ENCODE data around the gene ARAP2.

The ARAP2 gene

DNA sequence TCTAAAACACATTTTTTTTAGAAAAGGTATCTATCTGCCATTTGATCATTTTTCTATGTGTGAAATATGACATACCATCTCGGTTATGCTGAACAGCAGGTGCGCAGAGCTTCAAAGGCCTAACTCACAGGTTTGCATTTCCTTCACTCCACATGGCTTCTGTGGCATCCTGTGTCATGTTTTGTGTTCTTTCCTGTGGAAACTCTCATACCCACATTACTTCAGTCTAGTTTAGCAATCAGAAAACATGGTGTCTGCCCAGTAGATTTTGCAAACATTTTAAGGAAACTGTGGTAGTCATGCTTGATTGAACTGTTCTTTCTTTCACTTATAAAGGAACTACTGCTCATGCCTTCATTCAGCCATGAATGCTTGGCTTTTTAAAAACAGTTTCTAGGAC is 11.3 kb upstream of the ARAP2 start:
- no peak for DNase-seq

DNA sequence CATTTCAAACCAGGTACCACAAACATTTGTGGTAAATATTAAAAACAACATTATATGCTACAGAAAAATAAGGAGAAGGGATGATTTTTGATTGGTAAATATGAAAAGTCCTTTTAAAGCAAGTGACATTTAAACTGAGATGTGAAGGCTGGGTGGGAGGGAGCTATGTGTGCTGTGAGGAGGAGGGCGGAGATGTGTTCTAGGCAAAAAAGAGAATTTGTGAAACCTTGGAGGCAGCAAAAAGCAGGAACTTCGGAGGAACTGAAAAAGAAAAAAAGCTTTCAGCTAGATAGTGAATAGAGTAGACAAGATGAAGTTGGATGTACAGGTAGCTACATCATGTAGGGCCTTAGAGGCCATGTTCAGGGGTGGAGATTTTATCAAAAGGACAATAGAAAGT is 10.1 kb upstream of the ARAP2 start:
- DNase-seq, result no peak

DNA sequence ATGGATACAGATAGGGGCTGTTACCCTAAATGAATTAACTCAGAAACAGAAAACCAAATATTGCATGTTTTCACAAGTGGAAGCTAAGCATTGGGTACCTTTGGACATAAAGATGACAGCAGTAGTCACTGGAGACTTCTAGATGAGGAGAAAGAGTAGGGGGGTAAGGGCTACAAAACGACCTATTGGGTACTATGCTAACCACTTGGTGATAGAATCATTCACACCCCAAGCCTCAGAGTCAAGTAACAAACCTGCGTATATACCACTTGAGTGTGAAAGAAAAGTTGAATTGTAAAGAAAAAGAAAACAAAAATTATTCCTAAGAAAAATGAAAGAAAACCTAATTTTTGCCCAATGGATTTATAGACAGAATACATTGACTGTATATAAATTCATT is 7.7 kb upstream of the ARAP2 start:
- no peak for DNase-seq

DNA sequence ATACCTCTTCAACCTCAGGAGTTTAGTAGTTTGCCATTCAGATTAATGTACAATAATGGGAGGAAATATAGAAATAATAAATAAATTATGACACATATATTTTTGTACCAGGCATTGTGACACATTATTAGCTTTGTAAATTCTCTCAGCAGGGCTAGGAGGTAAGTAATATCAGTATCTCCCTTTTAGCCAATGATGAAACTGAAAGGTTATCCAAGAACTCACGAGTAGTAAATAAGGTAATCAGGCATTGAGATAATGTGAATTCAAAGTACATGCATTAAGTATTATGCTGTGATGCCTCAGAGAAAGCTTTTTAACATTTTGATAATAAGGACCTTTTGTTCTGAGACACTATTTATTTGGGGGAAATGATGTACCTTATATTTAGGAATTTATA is 5.3 kb upstream of the ARAP2 start:
- no peak for DNase-seq

DNA sequence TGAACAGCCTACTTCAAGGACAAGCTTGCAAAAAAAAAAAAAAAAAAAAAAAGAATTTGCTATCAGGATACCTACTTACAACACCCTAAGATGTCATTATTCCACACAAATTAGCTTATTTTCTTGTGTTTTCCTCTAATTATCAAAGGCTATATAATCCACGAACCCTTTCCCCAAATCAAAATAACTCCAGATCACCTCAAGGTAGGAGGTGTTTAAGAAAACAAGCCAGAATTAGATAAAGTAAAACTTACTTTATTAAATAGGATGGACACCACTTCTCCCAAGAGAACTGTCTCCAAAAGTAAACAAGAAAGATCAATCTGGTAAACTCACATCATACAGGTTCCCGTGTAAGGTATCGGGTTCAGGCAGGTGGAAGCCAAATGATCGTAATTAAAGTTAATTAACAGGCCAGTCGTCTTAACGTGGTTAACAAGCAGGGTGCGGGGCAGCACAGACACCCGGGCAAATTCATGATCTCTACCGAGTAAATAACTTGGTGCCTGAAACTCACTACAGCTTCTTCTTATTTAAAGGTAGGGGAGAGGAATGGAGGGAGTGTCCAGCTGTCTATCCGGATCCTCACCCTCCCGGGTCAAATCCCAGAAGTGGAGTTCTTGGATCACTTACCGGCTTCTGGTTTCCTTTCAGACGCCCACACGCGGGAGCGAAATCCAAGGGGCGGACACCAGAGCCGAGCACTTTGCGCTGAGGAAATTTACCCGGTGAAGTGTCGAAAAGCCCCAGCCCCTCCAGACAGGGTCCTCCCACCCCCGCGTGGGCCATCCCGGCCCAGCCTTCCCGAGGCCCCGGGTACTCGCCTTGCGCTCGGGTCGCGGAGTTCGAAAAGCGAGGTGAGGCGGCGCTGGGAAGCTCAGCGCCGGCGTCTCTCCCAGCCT is 708 bp downstream of the ARAP2 start:
- no peak for DNase-seq

DNA sequence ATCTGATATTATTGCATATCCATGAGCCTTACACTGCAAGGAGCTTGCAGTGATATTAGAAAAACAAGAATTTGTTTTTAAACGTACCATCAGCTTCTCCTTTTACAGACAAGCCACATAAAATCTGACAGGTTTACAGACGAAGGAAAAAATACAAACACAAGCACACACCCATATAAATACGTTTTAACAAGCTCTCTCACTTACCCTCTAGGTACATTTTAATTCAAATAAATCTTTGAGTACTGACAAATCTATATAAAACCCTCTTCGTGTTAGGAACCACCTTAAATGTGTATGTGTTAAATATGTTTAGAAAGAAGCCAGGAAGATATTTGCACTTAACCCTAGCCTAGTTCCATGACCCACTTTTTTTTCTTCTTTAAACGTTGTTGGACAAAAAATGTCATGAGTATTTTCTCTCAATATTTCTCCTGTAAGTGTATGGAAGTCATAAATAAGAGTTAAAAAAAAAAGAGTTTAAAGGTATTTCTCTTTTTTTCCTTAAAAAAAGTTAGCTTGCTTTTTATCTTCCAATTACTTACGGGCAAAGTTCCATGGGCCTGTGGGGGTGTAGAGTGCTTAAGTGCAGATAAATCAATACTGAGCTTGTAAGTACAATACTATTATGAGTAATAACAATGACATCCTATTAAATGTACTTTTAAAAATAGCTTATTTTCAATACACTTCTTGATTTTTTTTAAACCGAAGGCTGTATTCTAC is 1.5 kb downstream of the ARAP2 start:
- no peak for DNase-seq

DNA sequence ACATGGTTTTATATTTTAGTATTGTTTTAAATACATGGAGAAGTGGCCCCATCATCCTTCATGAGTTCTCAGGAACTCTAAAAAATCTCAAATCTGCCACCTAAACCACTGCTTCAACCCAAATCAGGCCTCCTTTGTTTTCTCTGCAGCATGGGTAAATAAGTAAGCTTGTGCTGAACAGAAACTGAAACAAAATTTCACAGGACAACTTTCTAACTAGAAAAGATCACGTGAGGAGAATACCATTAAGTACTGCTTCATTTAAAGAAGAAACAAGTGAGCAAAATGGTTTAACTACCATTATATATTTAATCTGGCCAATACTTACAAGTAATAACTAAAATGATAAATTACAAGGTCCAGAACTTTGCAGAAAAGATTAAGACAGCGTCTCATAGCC is 2.5 kb downstream of the ARAP2 start:
- no peak for DNase-seq

DNA sequence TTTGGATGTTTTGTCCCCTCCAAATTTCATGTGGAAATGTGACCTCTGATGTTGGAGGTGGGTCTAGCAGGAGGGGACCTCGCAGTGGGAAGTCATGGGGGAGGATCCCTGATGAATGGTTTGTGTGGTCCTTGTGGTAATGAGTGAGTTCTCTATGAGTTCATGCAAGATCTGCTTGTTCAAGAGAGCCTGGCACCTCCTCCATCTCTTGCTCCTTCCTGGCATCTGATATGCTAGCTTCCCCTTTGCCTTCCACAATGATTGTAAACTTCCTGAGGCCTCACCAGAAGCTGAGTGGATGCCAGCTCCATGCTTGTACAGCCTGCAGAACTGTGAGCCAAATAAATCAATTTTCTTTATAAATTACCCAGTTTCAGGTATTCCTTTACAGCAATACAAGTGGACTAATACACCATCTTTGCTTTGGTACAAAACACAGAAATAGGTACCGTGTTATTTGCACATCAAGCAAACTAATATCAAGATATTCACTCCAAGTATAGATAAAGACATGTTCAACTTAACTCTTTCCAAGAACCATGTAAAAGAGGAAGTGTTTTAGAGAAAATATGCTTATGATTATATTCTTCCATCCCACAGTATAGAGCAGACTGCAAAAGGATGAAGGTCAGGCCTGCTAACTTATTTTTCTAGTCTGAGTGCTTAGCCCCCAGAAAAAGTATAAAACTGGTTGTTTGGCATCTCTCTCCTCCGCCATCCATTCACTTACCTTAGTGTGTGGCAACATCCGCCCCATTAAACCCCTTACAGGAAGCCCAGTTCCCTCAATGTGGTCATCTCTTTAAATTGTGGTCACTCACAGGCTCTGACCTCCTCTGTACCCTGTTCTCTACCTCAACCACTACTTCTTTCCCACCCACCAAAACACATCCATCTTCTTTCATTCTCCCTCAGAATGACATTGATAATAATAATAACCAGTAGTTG is 6.7 kb downstream of the ARAP2 start:
- DNase-seq, result no peak

DNA sequence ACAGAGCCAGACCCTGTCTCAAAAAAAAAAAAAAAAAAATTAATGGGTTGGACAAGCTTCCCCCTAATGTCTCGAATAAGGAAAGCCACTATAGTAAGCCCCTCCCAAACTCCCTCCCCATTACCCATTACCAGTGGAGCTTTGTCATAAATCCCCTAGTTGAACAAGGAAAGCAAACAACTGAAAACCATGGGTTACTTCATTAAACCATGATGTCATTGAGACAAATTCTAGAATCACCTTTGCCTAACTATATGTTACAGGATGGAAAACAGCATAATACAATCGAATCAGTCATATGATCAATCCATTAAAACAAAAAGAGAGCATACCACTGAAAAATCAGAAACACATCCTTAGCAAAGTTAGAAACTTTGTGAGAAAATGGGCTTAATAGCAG is 8.2 kb downstream of the ARAP2 start:
- DNase-seq, result no peak

DNA sequence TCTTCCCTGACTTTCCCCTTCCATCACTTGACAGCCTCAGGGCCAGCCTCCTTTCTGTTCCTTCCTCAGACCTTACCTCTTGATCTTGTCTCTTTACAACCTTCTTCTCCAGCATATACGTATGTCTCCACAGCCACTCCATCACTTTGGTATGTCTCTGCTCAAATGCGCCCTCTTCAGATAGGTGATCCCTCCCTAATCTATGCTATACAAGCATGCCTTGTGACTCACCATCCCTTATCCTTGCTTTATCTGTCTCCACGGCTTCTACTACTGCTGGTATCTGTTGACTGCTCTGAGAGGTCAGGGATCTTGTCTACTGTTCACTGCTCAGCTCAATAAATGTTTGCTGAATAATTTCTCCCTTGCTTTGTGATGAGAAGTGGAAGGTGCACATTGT is 9.0 kb downstream of the ARAP2 start:
- DNase-seq, result no peak

DNA sequence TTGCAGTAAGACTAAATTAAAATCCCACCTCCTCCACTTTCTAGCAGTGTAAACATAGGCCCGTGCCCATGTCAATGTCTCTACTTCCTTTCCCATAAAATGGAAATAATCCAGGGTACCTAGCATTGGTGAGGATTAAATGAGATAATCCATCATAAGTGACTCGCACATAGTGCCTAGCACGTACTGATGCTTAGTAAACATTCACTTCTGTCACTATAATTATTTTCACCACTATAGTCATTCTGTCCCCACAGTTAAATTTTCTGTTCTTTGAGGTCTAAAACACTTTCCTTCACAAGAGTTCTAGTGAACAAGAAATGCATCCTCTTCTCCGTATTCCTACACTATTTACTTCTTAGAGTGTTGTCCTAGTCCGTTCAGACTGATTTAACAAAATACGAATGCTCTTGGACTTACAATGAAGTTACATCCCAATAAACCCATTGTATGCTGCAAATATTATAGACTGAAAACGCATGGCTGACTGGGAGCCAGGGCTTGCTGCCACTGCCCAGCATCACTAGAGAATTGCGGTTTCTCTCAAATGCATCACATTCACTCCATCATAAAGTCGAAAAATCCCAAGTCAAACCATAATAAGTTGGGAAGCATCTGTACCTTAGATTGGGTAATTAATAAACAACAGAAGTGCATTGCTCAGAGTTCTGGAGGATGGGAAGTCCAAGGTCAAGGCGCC is 10.6 kb downstream of the ARAP2 start:
- DNase-seq, result no peak

DNA sequence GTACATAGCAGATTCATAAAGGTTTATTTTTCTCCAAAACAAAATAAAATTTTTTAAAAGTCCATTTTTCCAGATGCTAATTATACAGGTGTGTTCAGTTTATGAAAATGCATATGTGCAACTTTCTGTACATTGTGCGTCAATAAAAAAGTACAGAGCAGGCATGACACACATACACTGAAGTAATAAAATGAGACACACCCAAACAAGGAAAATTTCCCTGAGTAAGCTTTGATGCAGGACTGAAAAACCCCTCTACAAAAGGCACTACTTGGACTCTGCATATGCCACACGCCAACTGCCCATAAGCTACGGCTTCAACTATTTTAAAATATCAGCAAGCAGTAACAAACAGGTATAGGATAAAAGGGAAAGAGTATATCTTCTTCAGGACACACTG is 13.8 kb downstream of the ARAP2 start:
- no peak for DNase-seq

DNA sequence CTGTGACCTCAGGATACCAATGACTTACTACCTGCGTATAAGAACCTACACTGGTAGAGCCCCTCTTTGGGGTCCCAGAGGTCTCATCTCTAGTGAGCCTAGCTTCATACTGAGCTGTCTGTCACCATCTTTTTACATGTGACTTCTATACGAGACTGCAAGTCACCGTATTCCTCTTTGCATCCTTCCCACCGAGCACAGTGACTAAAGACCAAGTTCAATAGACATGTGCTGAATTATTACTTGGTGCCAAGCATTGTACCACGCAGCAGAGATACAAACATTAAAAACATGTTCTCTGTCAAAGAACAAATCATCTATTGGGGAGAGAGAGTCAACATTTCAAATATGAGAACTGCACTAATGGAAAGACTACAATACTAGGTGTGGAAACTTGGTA is 16.4 kb downstream of the ARAP2 start:
- DNase-seq, result no peak

DNA sequence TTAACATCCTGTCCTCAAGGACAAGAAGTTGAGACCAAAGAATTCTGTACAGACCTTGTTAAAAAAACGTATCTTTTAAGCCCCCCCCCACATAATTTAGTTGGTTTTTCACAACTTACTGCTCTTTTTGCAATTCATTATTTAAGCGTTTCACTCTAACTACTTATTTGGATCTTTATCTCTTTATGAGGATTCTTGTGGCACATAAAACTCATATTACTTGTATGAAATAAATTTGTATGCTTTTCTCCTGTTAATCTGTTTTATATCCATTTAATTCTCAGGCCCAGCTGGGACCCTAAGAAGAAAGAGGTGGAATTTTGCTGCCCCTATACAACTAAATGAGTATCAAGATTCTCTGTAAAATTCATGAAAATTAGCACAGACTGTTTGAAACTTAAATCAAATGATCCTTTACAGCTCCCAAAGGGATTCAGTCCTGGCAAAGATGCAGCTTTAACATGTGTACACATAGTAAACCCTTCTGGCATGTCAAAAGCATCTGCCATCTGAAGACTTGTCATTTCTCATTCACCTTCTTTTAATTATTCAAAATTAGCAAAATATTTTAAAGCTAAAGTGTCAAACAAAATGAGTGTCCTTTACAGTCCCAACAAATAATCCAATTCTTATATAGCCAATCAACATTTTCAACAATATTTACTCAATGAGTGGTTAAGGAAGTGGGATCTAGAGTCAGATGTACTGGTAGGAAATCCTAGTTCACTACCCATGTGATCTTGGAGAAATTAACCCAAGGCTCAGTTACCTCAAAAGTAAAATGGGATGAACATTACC is 17.7 kb downstream of the ARAP2 start:
- no peak for DNase-seq

DNA sequence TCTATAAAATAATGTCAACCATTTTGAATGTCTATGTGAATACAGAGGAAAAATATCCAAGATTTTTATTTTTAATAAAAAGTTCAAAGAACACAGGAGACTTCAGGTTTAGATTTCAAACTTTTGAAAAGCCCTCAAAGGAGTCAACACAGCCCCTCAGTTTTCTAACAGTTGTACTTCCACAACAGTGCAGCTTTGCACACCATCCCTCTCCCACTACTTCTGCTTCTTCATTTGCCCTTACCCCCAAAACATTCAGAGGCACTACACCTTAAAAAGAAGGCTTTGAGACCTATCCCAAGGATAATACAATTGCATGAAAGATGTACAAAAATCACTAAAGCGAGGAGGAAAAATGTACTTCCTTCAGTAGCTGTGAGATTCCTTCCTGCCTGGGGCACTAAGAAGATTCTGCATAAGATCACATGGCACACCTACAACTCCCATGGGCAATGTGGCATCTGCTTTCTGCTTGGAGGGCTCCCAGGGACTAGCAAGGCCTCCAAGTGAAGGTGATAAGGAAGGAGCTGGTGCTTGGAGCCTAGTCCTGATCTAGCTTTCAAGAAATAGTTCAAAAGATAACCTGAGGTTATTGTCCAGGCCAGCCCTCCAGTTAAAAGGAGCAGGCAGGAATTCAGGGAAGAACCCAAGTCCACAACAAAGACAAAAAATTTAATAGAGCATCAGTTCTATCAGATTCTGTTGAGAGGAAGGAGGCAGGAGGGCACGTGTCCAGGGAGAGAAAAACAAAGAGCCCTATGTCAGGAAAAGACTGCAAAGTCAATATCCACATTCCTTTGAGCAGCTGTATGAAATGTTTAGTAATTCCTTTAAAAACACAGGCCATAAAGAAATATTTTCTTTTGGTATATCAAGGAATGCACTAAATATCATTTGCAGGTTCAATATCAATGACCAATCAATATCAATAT is 19.1 kb downstream of the ARAP2 start:
- no peak for DNase-seq

DNA sequence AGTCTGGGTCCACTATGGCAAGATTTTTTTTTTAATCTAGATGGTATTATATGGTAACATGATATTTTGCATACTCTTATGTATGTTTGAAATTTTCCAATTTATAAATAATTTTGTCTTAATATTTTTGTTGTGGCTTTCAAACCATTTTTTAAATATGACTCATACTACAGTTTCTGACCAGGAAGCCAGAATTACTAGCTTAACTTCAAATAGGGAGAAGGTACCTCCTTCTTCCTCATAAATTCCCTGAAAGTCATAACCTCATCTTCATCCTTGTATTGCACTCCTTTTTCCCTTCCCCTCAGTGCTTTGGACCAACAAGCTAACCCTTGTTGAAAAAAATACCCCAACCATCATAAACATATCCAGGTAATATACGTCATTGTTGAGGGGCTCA is 21.6 kb downstream of the ARAP2 start:
- DNase-seq, result no peak

DNA sequence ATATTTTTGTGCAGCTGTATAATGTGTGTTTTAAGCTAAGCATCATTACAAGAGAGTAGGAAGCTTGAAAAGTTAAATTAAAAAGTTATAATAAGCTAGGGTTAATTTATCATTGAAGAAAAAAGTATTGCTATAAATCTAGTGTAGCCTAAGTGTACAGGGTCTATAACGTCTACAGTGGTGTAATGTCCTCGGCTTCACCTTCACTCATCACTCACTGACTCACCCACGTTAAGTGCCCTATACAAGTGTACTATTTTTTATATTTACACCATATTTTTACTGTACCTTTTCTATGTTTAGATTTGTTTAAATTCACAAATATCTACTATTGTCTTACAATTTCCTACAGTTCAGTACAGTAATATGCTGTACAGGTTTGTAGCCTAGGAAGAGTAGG is 23.5 kb downstream of the ARAP2 start:
- no peak for DNase-seq

DNA sequence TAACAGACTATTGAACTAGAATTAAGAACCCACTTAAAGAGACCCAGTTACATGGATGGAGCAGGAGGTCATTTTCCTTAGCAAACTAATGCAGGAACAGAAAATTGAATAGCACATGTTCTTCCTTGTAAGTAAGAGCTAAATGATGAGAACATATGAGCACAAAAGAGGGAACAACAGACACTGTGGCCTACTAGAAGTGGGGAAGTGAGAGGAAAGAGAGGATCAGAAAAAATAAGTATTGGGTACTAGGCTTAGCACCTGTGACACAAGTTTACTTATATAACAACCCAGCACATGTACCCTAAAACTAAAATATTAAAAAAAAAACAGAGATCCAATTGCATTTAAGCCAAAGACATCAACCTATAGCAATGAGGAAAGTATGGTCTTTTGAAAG is 26.2 kb downstream of the ARAP2 start:
- no peak for DNase-seq

DNA sequence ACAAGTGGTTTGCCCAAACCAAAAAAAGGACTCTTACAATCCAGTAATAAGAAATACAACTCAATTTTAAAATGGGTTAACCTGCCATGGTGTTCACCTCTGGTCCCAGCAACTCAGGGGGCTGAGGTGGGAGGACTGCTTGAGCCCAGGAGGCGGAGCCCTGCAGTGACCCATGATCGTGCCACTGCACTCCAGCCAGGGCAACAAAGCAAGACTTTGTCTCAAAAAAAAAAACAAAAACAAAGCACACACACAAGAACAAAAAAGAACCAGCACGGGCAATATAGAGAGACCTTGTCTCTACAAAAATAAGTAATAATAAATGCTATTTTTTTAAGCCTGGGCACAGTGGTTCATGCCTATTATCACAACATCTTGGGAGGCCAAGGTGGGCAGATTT is 28.7 kb downstream of the ARAP2 start:
- no peak for DNase-seq

DNA sequence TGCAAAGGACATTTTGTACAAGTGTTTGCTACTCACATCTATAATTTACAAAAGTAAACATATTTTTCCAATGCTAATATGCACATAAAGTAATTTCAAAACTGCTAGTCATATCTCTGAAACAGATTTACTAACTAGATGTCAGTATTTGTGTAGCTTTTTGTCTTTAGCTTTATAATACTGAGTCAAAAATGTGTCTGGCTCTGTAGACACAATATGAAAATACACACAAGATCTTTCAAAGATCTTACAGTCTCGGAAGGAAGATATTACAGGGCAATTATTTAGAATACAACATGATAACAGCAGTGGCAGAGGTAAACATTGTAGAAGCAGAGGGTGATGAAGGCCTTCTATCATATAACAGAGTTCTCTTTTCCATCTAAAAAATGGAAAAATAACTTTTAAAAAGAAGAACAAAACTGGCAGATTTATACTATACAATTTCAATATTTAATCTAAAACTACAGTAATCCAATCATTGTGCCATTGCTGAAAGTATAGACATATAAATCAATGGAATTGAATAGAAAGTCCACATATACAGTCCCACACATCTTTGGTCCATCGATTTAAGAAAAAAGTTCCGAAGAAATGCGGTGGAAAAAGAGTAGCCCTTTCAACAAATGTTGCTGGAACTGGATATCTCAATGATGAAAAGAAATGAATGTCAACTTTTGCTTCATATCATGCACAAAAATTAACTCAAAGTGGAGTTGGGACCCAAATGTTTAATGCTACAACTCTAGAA is 29.4 kb downstream of the ARAP2 start:
- no peak for DNase-seq

Data from cortex of kidney (tissue), 1 donor.